Neural progenitor cell (in vitro differentiated cells): ENCODE data around the gene ASPA.

ENCODE experiments used
- EZH2 ChIP-seq: fragments of 200-600 bp; sonication (generic); IDR thresholded peaks from 2 replicates; pipeline ENCODE4 v1.6.1; 2017; ENCODE audit warnings: antibody characterized with exemption, mild to moderate bottlenecking, moderate library complexity
- TF ChIP-seq, protein P1 (sequence below): fragments of 200-600 bp; sonication (generic); IDR thresholded peaks from 2 replicates; pipeline ENCODE4 v1.5.1; 2017; ENCODE audit warnings: antibody characterized with exemption, mild to moderate bottlenecking

DNA sequence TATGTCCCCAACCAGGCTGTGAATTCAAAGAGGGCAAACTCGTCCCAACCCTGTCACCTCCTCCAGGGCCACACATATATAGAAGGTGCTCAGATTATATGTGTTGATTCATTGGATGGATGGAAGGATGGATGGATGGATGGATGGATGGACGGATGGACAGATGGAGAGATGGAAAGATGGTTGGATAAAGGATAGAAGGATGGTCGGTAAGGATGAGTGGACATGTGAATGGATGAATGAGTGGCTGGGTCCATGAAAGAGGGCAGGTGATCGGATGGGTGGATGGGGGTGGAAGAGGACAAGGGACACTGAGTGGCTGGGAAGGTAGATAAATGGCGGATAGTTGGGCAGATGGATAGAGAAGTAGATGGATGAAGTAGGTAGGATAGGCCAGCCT lies 51.7 kb downstream of the ASPA start:
- TF ChIP-seq, protein P1, sequence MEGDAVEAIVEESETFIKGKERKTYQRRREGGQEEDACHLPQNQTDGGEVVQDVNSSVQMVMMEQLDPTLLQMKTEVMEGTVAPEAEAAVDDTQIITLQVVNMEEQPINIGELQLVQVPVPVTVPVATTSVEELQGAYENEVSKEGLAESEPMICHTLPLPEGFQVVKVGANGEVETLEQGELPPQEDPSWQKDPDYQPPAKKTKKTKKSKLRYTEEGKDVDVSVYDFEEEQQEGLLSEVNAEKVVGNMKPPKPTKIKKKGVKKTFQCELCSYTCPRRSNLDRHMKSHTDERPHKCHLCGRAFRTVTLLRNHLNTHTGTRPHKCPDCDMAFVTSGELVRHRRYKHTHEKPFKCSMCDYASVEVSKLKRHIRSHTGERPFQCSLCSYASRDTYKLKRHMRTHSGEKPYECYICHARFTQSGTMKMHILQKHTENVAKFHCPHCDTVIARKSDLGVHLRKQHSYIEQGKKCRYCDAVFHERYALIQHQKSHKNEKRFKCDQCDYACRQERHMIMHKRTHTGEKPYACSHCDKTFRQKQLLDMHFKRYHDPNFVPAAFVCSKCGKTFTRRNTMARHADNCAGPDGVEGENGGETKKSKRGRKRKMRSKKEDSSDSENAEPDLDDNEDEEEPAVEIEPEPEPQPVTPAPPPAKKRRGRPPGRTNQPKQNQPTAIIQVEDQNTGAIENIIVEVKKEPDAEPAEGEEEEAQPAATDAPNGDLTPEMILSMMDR: no peak
- TF ChIP-seq EZH2: no peak
